ENCODE data around the gene PPP1R14D.

DNA sequence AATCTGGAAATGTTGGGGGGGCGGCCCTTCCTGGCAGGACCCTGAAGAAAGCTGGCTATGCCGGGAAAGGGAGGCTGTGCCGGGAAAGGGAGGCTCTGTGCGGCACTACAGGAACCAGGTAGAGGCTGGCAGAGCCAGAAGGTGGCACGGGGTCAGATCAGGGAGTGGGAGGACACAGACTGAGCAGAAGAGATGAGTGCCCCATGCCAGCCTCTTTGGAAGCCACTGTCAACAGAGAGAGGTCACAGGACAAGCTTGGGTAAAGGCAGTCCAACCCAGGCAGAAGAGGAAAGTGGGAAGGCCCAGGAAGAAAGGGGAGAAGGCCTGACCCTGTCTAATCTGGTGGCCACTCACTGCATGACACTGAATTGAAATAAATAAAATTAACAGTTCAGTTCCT lies 57.3 kb downstream of the PPP1R14D start:
- TF ChIP-seq CTCF (IDR thresholded peaks at IDR 0.05) = no peak
- TF ChIP-seq POLR2A (IDR thresholded peaks at IDR 0.05) = no peak
- TF ChIP-seq POLR2AphosphoS5 (IDR thresholded peaks at IDR 0.05) = no peak

Data from prostate gland (tissue), 2 donors.